NCI-H2107 treated with DMSO at 0.1 percent for 48 hours (cell line): ENCODE results near the gene P2RX6.
"Not testable (repeated sequence)": the region's sequence is repeated elsewhere in the genome, so short reads cannot be mapped to it uniquely, and the experiment has no call there.

Experiments
- DNase-seq: peaks from one replicate; lab custom pipeline; 2025; ENCODE audit not compliant: unreplicated experiment; lab: John Stamatoyannopoulos, UW

P2RX6 gene

GRCh38 chr22:20994128-20994901 lies 20.6 kb upstream of the P2RX6 start:
- DNase-seq: no peak

DNA sequence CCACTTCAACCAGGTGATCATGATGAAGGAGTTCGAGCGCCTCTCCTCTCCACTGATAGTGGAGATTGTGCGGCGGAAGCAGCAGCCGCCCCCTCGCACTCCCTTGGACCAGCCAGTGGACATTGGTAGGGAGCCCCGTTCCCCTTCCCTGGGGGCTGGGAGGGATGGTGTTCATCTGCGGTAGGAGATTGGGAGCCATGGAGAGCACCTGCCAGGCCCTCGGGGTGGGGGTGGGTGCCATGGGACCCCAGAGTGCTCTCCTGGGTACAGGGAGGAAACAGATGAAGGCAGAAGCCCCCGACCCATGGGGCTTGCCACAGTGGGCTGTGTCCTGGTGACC lies 20.1 kb upstream of the P2RX6 start:
- no peak for DNase-seq

GRCh38 chr22:20995329-20996030 lies 19.5 kb upstream of the P2RX6 start:
- no peak for DNase-seq

DNA sequence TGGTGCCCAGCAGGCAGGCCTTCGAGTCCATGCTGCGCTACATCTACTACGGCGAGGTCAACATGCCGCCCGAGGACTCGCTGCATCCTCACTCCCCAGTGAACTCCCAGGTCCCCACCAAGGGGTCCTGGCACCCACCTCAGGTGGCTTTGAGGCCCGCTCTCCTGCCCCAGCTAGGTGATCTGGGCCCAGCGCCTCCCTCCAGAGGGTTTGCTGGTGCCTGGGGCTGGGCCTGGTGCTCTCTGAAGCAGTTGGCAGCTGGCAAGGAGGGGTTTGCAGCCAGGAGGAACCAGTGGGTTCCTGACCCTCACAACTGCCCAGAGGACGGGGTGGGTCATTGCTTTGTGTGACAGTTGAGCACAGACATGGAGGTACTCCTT lies 18.9 kb upstream of the P2RX6 start:
- no peak for DNase-seq

GRCh38 chr22:20996598-20997535 lies 18.1 kb upstream of the P2RX6 start:
- DNase-seq: no peak

- no peak for DNase-seq
Observed at GRCh38 chr22:20997536-20998257, 17.3 kb upstream of the P2RX6 start.

DNA sequence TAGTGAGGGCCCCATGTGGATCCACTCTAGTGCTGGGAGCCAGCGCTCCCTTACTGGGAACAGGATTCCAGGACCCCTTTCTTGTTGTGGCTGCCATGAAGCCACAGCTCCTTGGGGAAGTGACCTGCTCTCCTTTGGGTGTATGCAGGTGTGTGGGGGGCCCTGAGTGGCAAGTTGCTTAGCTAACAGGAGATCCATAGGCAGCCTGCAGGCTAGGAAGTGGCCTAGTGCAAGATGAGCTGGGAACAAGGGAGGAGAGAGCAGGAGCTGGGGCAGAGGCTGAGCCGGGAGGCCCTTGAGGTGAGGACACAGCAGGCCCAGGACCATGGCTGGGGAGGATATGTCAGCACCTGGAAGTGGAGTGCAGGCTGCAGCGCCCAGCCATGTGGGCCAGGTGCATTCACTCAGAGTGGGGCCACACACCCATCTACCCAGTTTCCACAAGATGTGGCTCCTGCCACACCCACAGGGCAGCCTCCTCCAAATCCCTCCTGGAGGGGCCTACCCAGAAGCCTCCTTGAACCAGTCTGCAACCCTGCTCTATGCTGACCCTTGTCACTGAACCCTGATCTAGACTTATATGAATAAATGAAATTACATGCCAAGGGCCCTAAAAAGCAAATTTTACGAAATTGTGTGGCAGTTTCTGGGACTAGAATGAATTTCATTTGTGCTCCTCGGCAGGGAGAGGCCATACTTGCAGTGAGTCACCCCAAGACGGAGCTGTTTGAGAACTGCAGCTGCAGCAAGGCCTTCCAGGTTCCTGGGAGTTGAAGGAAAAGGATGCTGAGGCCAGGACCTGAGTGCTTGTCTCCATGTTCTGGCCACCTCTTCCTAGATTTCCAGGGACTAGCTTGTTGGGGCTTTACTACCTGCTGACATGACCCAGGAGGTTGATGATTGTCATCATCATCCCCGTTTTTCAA lies 16.3 kb upstream of the P2RX6 start:
- no peak for DNase-seq

GRCh38 chr22:20999350-21000206 lies 15.4 kb upstream of the P2RX6 start:
- DNase-seq: no peak

DNA sequence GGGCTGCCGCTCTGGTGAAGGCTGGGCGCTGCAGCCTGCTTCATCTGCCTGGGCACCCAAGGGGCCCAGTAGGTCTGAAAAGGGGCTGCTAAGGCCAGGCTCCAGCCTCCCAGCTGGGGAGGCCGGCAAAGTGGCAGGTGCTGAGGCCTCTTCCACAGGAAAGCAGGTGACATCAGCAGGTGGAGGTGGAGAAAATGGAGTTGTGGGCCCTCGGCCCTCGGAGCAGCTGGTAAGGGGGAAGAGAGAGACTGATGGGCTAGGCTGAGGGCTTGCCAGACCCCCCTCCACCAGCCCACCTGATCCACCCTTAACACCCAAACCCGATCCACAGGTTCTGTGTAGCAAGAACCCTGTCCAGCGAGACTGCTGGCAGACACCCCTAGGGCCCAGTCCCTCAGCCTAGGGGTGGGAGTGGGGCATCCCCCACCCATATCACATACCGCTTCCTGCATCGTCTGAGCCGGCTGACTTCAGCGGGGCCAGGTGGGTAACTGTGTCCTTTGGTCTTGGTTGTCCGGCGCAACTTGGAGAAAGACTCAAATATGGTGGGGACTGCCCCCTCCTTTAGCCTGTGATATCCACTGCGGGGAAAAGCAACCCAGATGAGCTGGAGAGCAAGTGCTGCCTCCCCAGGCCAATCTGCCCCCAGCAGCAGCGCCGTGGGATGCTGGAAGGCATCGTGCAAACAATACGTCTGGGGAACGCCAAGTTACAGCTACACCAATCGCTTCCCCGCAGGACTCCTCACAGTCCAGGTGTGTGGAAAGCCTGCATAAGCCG lies 14.6 kb upstream of the P2RX6 start:
- no peak for DNase-seq

GRCh38 chr22:21000987-21001600 lies 13.9 kb upstream of the P2RX6 start:
- DNase-seq: no peak

DNA sequence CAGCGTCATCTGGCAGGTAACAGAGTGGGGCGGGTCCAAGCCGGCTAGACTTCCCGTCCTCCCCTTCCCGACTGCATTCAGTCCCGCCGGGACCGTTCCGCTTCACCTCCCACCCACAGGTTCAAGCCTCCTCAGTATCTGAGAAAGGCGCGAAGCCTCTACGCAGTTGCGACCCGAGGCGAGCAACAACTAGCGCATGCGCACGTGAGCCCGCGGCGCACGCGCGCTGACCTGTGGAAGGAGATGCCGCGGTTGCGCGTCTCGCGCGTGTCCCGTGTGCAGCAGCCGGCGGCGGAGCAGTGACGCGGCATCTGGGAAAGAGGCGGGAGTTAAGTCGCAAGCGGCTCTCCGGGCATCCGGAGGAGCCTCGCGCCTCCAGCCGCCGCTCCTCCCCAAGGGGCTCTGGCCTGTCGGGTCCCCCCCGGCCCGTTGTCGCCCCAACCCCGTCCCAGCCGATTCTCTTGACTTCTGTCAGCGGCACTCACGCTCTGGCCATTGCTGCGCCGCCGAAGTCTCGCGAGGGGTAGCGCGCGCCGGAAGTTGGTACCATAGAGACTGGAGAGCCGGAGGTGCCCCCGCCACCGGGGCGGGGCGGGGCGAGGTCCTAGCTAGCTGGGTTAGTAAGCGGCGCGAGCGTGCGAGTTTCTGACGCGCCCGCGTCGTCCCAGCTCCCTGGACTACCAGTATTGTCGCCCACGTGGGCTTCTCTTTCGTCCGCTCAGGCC lies 13.2 kb upstream of the P2RX6 start, which contains the start of gene THAP7:
Gene THAP7, minus strand, starts transcription at position 518 of the 725 bp plus-strand sequence. Its CDS starts 207 bp downstream, at position 311.
- peak; percentile 83 for DNase-seq

DNA sequence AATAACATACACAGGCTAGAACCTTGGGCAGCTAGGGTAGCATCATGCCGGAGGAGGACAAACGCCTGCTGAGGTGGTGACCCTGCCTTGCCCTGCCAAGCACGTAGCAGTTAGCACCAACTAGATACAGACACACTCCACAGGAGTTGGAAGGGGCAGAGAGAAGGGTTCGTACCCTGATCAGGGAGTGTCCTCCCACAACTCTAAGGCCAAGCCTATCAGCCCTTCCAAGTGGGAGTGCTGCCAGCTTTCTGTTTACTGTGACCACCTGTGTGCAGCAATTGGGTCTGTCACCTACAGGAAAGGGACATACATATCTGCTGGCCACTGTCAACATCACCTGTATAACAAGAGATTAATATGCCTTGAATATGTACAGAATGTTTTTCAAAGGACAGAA lies 11.2 kb upstream of the P2RX6 start:
- DNase-seq: no peak

GRCh38 chr22:21009208-21009607 lies 5.8 kb upstream of the P2RX6 start:
- not testable (repeated sequence) for DNase-seq

- DNase-seq: no peak
Observed at GRCh38 chr22:21009638-21010425, 5.1 kb upstream of the P2RX6 start.

GRCh38 chr22:21010426-21011113 lies 4.4 kb upstream of the P2RX6 start:
- DNase-seq: no peak
